Body of pancreas (tissue), 4 donors: ENCODE measurements around the gene SPATS1.

Experiments
- CTCF ChIP-seq, 7 experiments: fragments of 450-650 bp in 4 of 7; fragments of 200-600 bp in 3 of 7; sonication (generic) in 3 of 7; IDR thresholded peaks; one replicate each; pipeline ENCODE4 v1.5.1; 2016 to 2019; ENCODE audit warnings: antibody characterized with exemption in 7 of 7
- POLR2A ChIP-seq, 3 donors: fragments of 450-650 bp; IDR thresholded peaks; one replicate each; pipeline ENCODE4 v1.6.1; 2016; ENCODE audit warnings: antibody characterized with exemption in 3 of 3, mild to moderate bottlenecking in 2 of 3

GRCh38 chr6:44311304-44311703 lies 31.1 kb upstream of the SPATS1 start:
- no peak for TF ChIP-seq CTCF (IDR thresholded peaks at IDR 0.05)
- TF ChIP-seq POLR2A (IDR thresholded peaks at IDR 0.05): no peak
